HG03060 (cell line): ENCODE measurements around the gene STK35.

Experiments used
- ATAC-seq: cut with Tn5 transposase; IDR thresholded peaks from one replicate; pipeline ENCODE4 v1.9.1; 2021; ENCODE audit warnings: low read depth, moderate number of reproducible peaks; ENCODE audit not compliant: unreplicated experiment

The STK35 gene

DNA sequence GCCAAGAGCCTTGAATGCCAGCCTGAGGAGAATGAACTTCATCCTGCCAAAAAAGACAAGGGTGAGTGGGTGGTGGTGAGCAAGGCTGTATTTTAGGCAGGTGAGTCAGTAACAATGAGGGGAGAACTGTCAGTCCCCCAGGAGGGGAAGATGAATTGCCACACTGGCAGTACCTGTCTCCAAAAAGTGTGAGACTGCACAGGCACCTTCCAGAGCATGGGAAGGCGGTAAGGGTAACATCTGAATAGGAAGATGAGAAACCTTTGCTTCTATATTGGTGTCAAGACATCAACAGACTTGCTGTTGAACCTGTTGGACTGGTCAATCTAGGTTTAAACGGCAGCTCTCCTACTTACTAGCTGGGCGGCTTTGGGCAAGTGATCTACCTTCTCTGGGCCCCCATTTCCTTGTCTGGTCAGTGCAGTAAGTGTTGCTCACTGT is 30.9 kb downstream of the STK35 start:
- ATAC-seq = no peak

DNA sequence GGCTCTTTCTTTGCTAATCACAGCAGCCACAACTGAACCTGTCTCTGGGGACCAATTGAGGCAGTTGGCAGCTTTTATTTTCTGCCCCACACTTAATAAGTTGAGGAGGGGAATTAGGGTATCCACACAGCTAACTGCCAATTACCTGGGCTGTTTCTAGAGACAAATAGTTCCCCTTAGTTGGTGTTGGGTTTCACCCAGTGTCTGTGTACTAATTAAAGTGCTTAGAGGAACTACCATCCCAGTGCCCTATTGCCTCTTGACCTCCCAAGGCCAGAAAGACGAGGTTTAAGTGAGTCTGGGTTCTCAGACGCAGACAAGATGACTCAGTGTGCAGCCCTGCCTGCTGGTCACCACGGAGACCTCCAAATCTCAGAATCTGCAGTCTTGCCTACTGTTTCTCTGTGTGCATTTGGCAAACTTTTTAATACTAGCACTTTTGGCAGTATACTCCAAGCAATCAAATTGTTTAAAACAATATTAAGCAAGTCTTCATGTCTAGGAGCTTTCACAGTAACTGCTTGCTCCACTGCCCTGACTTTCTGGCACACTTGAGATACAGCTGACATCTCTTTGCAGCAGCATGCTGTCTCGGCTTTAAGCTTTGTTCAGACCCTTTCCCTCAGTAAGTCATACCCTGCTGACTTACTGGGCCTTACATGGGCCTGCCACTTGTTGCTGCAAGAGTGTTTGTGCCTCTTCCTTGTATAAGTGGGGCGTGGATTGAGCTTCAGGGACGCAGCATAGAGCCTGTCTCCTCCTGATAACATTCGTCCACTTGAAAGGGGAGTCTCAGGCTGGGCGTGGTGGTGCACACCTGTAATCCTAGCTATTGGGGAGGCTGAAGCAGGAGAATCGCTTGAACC is 31.9 kb downstream of the STK35 start:
- ATAC-seq = no peak

DNA sequence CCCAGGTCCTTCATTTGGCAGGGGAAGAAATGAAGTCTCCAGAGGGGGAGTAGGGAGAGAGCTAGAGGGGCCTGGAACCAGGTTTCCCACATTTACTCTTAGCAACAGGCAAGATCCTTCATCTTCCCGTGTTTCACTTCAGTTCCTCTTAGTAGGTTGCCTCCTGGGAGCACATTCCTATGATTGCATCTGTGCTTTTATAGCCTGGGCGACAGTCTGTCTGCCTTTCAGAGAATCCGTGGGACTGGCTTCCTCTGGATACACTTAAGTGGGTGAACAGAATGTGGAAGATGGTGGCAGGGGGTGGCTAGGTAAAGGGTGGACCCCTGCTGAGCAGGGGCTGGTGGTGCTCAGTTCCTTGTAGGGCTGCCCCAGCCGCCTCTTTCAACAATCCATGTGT is 33.4 kb downstream of the STK35 start:
- ATAC-seq = no peak

DNA sequence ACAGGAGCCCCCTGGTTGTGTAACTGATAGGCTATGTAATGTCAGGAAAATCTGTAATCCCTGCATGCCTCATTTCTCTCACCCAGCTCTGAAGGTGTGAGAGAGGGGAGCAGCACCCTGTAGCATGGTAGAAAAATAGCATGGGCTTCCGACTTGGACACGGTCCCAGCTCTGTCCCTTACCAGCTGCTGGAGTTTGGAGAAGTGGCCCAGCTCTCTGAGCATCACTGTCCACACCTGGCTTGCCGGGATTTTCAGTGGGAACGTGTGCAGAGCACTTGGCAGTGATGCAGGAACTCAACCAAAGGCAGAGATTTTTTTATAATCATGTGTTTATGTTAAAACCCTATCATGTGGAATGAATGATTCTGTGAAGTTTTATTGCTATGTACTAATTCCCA is 34.6 kb downstream of the STK35 start:
- ATAC-seq = no peak

DNA sequence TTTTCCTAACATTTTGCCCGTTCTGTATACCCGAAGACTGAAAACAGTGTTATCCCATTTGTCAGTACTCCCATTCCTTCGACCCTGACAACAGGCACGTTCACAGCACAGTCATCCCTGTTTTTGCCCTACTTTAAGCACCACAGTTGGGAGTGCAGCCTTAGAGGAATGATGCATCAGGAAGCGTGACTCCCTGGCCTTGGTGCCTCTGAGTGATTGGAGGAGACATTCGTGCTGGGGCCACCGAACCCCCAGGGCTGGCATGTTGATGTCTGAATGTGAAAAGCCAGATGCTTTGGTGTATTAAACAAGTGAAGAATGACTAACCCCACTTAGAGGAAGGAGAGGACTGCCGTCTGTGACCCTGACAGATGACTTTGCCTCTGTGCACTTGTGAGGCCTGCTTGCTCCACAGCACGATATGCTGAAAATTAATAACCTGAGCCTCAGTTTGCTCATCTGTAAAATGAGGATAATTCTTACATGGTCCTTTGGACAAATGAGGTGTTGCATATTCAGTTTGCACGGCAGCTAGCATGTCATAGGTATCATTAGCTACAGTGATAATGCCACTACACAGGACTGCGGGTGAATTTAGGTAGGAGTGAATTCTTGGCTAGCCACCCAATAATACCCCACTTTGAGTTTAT is 36.0 kb downstream of the STK35 start:
- no peak for ATAC-seq

DNA sequence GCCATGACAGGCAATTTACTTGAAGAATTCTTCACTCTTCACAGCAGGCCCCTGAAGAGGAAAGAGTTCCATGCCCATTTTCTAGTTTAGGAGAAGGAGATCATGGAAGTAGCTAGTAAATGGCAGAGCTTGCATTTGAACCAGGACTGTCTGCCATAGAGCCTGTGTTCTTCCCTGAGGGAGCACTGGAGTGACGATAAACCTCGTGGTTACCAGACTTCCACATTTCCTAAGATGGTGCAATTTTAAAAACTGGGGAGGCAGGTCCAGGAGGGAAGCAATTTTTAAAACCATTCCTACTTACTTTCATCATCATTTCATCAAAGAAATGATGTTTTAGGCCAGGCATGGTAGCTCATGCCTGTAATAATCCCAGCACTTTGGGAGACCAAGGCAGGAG is 36.8 kb downstream of the STK35 start:
- ATAC-seq = no peak

DNA sequence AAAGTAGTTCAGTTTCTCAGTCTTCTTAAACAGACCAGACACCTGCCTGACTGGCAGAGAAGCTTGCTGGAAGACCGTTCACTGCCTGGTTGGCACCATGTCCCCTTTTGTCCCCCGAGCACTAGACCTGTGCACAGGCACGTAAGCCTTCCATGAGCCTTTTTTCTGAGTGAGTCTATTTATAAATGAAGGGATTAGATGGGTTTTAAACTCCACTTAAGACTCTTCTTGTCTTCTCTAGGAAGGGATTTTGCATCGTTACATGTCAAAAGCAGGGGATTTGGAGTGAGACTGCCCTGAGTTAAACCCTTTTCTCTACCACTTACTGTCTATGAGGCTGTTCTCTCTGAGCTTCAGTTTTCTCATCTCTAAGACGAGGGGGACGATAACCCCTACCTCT is 37.6 kb downstream of the STK35 start:
- no peak for ATAC-seq

DNA sequence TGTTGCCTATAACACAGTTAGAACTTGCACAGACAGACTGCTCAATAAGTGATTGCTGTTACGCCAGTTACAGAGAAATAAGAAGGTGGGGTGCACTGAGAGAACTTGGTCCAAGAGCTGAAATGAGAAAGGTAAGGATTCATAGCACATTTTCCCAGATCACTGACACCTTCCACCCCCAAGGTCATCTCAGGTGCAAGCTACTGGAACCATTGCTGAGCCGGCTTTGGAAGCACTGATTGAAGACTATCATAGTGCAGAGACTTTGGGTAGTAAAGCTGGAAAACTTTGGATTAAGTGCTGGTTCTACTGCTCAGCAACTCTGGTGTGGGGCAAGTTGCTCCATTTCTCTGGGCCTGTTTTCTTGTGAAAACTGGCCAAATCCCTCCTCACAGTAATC is 38.1 kb downstream of the STK35 start:
- no peak for ATAC-seq

DNA sequence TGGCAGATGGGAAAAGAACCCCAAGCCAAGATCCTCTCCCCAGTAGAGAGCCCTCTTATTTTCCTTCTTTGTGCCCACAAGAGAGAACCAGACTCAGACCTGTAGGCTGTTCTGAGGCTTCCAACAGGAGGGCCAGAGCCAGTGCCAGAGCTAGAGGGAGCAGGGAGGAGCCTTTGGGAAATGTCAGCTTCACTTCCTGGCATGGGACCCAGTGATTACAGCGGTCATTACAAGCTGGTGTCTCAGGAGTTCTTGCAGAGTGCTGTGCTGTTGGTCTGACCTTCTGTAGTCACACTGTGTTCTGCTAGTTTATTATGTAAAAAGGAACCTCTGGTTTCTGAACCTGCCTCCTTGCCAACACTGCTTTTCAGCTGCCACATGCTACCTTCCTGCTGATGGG is 38.9 kb downstream of the STK35 start:
- ATAC-seq = no peak

DNA sequence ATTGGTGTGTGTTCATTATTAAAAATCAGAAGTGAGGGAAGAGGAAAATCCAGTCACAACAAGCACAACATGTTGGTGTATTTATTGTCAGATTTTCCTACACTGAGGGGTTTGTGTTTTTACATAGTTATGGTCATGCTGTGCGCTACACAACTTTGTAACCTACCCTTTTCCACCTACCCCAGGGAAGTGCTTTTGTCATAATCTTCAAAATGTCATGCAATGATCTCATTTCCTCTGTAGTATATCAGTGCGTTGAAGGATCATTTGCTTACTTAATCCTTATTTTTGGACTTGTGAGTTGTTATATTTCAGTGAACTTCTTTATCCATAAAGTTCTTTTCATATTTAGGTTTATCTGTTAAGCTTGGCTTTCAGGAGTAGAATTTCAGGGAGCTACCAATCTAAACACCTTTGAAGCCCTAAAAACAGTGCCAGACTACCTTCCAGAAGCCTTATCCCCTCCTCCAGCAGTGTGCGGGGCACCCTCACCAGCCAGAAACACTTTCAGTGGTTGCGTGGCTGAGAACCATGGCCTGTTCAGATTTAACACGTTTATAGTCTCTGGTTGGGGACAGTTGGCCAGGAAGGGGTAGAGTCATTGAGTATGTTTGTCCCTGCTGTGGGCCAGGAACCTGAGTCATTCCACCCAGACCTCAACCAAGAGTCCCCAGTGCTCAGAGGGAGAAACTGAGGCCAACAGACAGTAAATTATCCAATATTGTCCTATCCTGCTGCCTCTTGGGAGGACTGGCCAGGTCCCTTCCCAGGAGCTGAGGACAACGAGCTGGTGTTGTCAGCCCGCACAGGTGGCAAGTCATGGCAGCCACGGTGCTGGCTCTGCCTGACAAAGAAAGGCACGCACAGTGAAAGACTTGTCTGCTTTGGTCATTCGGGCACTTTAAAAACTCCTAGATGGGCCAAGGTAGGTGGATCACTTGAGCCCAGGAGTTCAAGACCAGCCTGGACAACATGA is 40.3 kb downstream of the STK35 start:
- ATAC-seq = no peak

DNA sequence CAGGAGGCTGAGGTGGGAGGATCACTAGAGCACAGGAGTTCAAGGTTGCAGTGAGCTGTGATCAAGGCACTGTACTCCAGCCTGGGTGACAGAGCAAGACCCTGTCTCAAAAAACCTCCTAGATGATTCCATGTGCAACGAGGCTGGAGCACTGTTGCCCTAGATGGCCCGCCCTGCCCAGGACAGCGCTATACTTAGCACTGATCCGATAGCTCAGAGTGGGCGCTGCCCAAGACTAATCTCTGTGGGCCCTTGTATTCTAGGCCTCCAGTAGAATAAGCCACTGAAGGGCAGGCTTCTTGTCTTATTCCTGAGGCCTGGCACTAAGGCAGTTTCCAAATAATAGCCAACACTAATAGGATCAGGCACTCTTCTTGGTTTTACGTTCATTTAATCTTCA is 41.0 kb downstream of the STK35 start:
- no peak for ATAC-seq

DNA sequence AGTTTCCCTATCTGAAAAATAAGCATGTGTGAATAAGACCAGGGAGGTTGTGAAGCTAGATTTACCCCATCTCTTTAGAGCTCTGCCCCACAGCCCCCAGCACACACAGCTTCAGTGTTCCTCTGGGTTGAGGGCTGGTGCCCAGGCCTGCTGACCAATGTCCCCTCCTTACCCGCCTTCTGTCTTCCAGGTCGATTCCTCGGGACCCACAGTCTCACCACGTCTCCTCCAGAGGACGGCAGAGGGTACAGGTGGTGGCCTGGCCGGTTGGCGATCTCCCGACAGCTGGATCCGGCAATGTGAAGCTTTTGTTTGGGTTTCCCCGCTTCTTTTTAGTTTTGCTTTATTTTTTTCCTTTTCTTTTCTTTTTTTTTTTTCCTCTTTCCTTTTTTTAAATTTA is 42.0 kb downstream of the STK35 start:
- no peak for ATAC-seq

DNA sequence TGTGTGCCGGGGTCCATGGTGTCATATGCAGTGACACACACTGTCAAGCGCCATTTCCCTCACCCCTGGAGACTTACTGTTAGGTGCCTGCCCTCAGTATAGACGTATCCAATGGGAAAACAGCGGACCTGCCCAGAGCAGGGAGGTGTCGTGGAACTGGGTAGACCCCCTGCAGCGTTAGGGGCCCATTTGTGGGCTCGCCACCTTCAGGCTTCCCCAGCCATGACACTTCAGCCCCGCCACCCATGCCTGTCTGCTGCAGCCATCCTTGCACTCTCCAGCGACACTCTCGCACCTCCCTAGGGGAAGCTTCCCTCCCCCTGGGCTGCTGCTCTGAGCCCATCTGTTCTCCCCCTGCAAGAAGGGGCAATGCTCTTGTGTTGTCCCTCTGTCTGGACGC is 43.2 kb downstream of the STK35 start:
- no peak for ATAC-seq

DNA sequence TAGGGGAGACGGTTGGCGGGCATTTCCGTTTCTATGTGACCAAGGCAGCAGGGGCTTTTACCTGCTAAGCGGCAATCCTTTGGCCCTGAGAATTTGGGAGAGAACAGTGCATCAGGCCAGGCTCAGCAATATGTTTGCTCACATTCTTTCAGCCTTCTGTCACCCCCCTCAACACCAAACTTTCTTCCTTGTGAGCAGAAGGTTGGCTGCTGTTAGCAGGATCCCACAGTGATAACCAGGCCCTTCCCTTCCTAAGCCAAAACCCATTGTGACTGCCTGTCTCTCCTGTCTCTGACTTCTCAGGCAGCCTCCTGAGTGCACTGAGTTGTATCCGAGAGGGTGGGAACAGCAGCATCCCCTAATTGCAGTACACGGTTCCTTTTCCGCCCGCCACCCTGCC is 43.7 kb downstream of the STK35 start:
- ATAC-seq = no peak

DNA sequence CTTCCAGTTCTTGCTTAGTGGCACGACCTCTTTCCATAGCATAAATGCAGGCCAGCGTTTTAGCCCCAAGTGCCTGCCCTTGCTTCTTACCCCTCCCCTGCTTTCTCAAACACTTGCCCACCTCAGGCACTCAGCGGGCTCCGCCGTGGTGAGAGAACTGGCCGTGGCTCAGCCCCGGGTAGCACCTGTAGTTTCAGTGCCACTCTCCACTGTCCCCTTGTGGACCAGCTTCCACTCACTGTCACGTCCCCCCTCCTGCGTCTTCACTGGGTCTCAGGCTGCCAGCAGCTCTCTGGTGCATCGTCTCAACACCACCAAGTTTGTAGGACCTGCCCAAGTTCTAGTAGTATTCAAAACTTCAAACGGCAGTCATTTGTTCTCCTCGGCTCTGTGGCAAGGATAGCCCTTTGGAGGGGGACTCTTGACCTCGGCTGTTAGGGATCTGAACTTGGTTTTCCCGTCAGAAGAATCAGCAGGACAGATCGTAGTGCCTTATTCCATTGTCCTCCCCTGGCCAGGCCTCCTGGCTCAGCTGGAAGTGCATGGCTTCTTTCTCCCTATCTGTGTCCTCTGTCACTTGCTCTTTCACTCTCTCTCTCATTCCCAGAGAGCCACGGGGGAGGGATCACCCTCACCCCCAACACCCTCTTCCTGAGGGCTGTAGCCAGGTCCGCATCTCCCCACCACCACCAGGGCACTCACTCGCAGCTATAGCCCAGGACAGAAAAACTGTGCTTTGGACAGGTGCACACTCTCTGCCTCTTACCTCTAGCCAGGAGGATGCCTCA is 44.6 kb downstream of the STK35 start:
- no peak for ATAC-seq

DNA sequence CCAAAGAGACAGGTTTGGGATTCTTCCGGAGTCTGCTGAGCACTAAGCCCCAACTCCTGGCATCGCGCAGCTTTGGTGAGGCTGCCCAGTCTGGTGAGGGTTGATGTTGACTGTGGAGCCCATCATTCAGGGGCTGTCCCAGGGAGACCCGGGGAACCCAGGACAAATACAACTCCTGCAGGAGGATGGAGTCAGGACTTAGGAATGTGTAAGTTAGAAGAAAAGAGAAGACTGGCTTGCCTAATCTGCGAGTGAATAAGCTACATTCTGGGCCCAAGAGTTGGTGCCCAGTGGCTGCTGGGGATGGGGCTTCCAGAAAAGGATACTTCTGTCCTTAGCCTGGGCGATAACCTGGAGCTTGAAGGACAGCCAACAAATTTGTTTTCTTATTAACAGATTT is 47.9 kb downstream of the STK35 start:
- ATAC-seq = no peak

DNA sequence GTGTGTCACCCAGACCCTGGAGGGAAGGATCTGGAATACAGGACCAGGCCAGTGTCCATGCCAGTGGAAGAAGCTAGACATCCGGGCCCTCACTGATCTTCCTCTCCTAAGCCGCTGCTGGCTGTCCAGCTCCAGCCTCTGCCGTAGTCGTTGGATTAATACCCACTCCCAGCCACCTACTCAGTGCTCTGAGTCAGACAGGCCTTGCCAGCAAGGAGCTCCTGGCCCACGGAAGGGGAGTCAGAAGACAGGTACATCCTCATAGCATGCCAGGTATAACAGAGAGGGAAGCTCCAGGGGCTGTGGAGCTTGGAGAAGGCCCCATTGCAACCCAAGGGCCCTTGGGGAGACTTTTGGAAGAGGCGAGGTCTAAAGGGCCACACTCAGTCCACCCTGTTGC is 49.0 kb downstream of the STK35 start:
- ATAC-seq = no peak

DNA sequence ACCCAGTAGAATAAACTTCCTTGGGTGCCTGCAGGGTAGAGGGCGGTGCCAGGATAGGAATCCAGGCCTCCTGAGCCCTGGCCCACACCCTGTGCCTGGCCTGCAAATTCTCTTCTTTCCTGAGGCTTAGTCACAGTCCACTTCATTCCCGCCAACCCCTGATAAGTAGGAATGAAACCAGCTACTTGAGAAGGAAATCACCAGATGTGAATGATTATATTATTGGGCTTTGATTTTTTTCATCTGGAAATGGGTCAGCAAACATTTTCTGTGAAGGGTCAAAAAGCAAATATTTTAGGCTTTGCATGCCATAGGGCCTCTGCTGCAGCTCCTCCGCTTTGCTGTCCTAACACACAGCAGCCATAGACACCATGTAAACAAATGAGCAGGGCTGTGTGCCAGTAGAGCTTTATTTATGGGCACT is 50.2 kb downstream of the STK35 start:
- no peak for ATAC-seq

DNA sequence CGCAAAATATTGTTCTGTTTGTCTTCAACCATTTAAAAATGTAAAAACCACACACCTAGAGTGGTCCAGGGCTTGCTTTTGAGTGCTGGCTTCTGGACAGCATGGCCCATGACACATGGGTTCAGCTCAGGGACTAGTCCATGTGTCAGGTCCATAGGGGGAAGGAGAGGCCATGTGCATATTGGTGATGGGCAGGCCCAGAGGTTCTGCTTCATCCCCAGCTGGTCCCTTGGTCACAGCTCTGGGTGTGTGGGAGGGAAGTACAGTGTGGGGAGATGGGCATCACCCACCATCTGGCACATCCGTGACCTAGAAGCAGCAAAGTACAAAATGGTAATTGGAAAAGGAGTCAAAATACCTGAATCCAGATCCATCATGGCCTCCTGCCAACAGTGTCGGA is 50.7 kb downstream of the STK35 start:
- no peak for ATAC-seq

DNA sequence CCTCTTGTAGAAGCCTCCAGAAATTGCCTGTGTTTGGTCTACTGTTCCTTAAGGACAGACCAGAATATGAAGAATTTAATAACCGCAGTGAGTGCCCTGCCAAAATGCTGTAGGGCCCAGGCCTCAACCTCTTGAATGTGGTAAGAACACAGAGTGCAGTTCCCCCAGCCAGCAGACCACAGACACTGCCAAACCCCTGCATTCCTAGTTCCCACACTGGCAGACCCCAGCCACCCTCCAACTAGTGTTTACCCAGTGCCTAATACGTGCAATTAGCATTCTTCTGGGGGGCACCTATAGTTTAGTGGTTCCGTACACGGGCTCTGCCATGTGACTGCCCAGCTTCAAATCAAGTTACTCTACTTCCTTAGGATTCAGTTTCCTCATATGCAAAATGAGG is 51.7 kb downstream of the STK35 start:
- no peak for ATAC-seq
